Glutamatergic neuron (in vitro differentiated cells): ENCODE data around the gene CPN2. TPM values are rescaled to one million over a fixed set of nuclear protein-coding genes. Genes with fewer than 3 reads are reported as not detected.

Experiments
- DNase-seq: peaks from one replicate; pipeline ENCODE4 v3.0.0; 2022
- H3K27ac Mint-ChIP-seq: one replicate; pipeline ENCODE4 v1.8.0; 2020; ENCODE audit warnings: mild to moderate bottlenecking, mixed read lengths, inconsistent platforms; ENCODE audit not compliant: unreplicated experiment
- H3K27me3 Mint-ChIP-seq: one replicate; pipeline ENCODE4 v1.8.0; 2020; ENCODE audit warnings: mild to moderate bottlenecking, moderate library complexity, mixed read lengths, inconsistent platforms; ENCODE audit not compliant: unreplicated experiment
- H3K36me3 Mint-ChIP-seq: one replicate; pipeline ENCODE4 v1.8.0; 2020; ENCODE audit warnings: mild to moderate bottlenecking, mixed read lengths, inconsistent platforms; ENCODE audit not compliant: unreplicated experiment
- H3K4me1 Mint-ChIP-seq: one replicate; pipeline ENCODE4 v1.8.0; 2020; ENCODE audit warnings: mild to moderate bottlenecking, low read depth, mixed read lengths, inconsistent platforms; ENCODE audit not compliant: unreplicated experiment
- H3K4me3 Mint-ChIP-seq: one replicate; pipeline ENCODE4 v1.8.0; 2020; ENCODE audit warnings: mild to moderate bottlenecking, mixed read lengths, inconsistent platforms; ENCODE audit not compliant: unreplicated experiment
- H3K9me3 Mint-ChIP-seq: one replicate; pipeline ENCODE4 v1.8.0; 2020; ENCODE audit warnings: mild to moderate bottlenecking, moderate library complexity, mixed read lengths, inconsistent platforms; ENCODE audit not compliant: unreplicated experiment
- total RNA-seq: library from RNA; stranded (reverse); fragmentation: NEBNext Ultra II Directional; extraction: Animal tissue kit (Norgen Biotek cat#: 25700); gene quantifications from one replicate; pipeline ENCODE4 v1.2.1, GENCODE V29; 2021; ENCODE audit not compliant: unreplicated experiment
- TF ChIP-seq, protein P1 (sequence below): fragments of 200-600 bp; sonication (generic); IDR thresholded peaks from one replicate; pipeline ENCODE4 v1.5.0; 2021; ENCODE audit not compliant: partially characterized antibody, unreplicated experiment

CPN2 gene
- total RNA-seq, 1 donor from 2014 or later, result not detected

DNA sequence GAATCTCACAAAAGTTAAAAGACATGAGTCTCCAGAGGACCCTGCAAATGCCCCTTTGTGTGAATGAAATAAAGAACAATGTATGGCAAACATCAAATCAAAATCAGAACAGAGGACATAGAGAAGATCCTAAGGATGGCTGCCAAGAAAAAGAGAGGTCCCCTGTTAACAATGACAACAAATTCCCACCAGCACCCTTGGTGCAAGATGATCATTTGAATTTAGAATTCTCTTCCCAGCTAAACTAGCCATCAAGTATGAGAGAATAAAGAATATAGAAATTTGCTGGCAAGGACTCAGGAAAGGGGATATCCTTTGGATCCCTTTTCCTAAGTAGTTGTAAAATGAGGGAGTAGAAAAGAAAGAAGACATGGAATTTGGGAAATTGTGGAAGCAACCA lies 39.7 kb upstream of the CPN2 start:
- no peak overlapping the region for H3K27ac Mint-ChIP-seq
- H3K36me3 Mint-ChIP-seq, result peaks cover 14% of the 10 kb centered on the region
- peaks cover 8% of the 10 kb centered on the region for H3K9me3 Mint-ChIP-seq
- peaks cover 8% of the 10 kb centered on the region for H3K27me3 Mint-ChIP-seq
- TF ChIP-seq, protein P1, sequence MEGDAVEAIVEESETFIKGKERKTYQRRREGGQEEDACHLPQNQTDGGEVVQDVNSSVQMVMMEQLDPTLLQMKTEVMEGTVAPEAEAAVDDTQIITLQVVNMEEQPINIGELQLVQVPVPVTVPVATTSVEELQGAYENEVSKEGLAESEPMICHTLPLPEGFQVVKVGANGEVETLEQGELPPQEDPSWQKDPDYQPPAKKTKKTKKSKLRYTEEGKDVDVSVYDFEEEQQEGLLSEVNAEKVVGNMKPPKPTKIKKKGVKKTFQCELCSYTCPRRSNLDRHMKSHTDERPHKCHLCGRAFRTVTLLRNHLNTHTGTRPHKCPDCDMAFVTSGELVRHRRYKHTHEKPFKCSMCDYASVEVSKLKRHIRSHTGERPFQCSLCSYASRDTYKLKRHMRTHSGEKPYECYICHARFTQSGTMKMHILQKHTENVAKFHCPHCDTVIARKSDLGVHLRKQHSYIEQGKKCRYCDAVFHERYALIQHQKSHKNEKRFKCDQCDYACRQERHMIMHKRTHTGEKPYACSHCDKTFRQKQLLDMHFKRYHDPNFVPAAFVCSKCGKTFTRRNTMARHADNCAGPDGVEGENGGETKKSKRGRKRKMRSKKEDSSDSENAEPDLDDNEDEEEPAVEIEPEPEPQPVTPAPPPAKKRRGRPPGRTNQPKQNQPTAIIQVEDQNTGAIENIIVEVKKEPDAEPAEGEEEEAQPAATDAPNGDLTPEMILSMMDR, result no peak
- peaks cover 4% of the 10 kb centered on the region for H3K4me1 Mint-ChIP-seq
- no peak overlapping the region for H3K4me3 Mint-ChIP-seq
- DNase-seq, result no peak

DNA sequence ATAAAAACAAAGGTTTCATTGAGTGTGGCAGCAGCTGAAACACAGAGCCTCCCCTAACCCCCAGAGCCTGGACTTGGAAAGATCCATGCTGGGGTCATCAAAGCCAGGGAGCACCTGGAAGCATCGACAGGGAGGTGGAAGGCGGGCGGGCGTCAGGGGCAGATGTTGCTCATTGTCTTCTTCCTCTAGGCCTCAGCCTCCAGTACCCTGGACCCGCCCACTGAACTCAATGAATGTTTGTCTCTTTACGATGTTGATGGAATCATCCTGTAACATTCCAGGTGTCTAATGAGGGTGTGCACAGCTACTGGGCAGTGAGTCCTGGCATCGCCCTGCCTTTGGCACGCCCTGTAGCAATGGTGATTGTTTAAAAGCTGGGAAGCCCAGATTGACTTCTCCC lies 38.1 kb upstream of the CPN2 start:
- TF ChIP-seq, protein P1, result no peak
- Mint-ChIP-seq H3K27me3 (peaks cover 8% of the 10 kb centered on the region), H3K4me1 (peaks cover 4% of the 10 kb centered on the region), H3K9me3 (peaks cover 6% of the 10 kb centered on the region), H3K27ac (no peak overlapping the region), H3K4me3 (no peak overlapping the region), H3K36me3 (peaks cover 14% of the 10 kb centered on the region)
- DNase-seq, result no peak

DNA sequence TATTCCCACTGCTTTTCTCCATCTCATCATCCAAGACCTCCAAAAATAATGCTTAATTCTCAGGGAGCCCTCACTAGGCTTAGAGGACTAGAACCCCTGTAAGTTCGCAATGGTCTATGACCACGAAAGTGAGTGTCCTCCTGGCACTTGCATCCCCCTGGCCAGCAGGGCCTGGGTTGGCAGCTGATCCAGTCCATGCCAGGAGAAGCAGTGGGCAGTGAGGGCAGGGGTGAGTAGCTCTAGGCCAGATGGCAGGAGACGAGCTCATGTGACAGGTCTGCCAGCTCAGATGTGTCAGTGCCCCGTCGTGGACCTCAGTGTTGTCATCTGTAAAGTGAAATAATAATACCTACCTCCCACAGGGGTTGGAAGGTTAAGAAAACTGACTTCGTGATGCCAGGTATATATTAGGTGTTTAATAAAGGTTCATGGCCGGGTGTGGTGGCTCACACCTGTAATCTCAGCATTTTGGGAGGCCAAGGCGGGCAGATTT lies 36.8 kb upstream of the CPN2 start:
- Mint-ChIP-seq H3K27me3 (peaks cover 8% of the 10 kb centered on the region), H3K36me3 (peaks cover 14% of the 10 kb centered on the region), H3K4me3 (no peak overlapping the region), H3K4me1 (peaks cover 4% of the 10 kb centered on the region), H3K9me3 (peaks cover 6% of the 10 kb centered on the region), H3K27ac (no peak overlapping the region)
- TF ChIP-seq, protein P1, result no peak
- no peak for DNase-seq

DNA sequence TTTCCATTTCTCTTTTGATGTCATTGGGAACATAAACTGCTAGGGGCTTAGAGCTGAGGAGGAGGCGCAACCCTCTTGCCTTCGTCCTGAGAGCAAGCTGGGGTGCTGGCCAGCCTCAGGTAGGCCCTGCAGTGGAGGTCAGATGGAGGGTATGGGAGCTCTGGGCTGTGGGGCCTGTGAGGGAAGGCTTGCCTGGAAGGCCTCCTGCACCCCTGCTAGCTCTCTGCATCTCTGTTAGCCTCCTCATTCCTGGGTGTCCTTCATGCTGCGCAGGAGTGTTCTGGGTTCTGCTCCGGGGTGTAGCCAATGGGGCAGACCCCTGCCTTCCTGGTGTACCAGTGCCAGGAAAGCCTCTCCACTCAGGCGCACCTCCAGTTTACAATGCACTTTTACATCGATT lies 36.1 kb upstream of the CPN2 start:
- Mint-ChIP-seq H3K27ac (no peak overlapping the region), H3K27me3 (peaks cover 8% of the 10 kb centered on the region), H3K36me3 (peaks cover 14% of the 10 kb centered on the region), H3K4me1 (peaks cover 4% of the 10 kb centered on the region), H3K9me3 (peaks cover 6% of the 10 kb centered on the region), H3K4me3 (no peak overlapping the region)
- no peak for DNase-seq
- TF ChIP-seq, protein P1, result no peak

DNA sequence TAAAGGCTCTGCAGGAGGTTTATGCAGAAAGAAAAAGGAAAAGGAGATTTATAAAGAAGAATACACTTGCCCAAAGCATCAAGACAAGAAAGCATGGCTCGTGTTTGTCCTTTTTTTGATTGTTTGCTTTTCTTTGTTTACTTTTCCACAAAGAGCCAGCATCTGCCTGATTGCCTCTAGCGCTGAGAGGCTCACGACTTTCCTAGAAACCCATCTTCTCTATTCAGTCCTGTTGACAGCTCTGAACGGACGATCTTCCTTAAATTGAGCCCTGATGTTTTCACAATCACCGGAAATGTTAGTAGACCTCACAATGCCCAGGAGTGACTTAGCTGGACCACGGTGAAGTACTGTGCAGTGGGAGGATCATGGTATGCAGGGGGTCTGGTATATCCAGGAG lies 35.5 kb upstream of the CPN2 start:
- Mint-ChIP-seq H3K4me1 (peaks cover 4% of the 10 kb centered on the region), H3K9me3 (peaks cover 6% of the 10 kb centered on the region), H3K4me3 (no peak overlapping the region), H3K27me3 (peaks cover 8% of the 10 kb centered on the region), H3K27ac (no peak overlapping the region), H3K36me3 (peaks cover 14% of the 10 kb centered on the region)
- no peak for DNase-seq
- TF ChIP-seq, protein P1, result no peak
